ENCODE measurements around the gene MROH2B. TPM values are rescaled to one million over a fixed set of nuclear protein-coding genes. Genes with fewer than 3 reads are reported as not detected.

The MROH2B gene
- total and polyA plus RNA-seq, 2 of the 13 experiments (the other 11 are each of a cell fraction or from before 2014, with no cell fraction given): not detected

DNA sequence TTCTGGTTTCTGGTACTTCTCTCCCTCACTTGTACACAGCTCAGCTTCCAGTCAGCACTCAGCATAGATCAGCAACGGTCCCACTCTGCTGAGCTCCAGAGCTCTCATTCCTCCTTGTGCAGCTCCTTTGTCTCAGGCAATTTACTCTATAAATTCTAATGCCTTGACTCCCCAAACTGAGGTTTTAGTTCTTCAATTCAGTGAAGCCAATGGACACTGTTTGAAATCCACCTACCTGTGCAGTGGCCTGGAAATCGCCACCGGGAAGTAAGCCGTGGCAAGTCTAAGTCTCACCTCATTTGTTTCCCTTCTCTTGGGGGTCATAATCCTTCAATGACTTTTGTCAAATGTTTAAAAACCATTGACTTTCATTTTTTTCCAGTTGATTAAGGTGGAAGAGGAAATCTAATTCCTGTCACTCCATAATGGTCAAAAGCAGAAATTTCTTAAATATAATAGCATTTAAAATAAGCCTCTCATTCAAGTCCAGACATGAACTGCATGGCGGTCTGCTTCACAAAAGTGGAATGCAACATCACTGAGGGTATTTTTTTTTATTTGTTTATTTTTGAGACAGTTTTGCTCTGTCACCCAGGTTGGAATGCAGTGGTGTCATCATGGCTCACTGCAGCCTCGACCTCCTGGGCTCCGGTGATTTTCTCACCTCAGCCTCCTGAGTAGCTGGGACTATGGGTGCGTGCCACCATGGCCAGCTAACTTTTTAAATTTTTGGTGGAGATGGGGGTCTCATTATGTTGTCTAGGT is 82.2 kb downstream of the MROH2B start:
- H3K36me3 ChIP-seq (replicated peaks in 1 of 2; ENCODE audit: control insufficient read depth in 1 of 2, insufficient read depth in 2 of 2, low read length in 2 of 2): no peaks in the 10 kb centered on the region
- no TSS peak for BruUV-seq (replicated peaks)
- FAIRE-seq (no peak), ATAC-seq (no peak), DNase-seq (ENCODE audit: low spot score) (peak; percentile 15)
- H3K27me3 ChIP-seq (ENCODE audit: control insufficient read depth in 1 of 2, insufficient read depth in 2 of 2, low read length in 2 of 2): no peaks in the 10 kb centered on the region
- ChIA-PET CTCF (ENCODE audit: low intra/inter-chr PET ratio, low total read pairs) (no interaction called here), POLR2A (no interaction called here)
- H2AFZ ChIP-seq (ENCODE audit: low read length): no peak overlapping the region
- H3K4me1 ChIP-seq (ENCODE audit: insufficient read depth, low read length): peaks cover 51% of the 10 kb centered on the region
- no peak overlapping the region for H3K9ac ChIP-seq (ENCODE audit: insufficient read depth, low read depth, low read length)
- H3K4me3 ChIP-seq (replicated peaks in 1 of 3; ENCODE audit: insufficient read depth in 1 of 3, low read depth in 2 of 3, low read length in 3 of 3): no peak overlapping the region
- no peaks in the 10 kb centered on the region for H3K79me2 ChIP-seq (ENCODE audit: insufficient read depth, low read length)
- intact Hi-C loops (cut with micrococcal nuclease; ENCODE audit: unreplicated experiment): no loop called here
- 90% methylated on average over 8 of the region's 8 CpGs for WGBS (ENCODE audit: low lambda C conversion rate)
- peak overlapping the region; percentile 4 for H3K27ac ChIP-seq (ENCODE audit: extremely low read length, insufficient read depth, low read length)
- in situ Hi-C loops (cut with HindIII; ENCODE audit: extremely low pct_ligation_motif_present, low pct_unique_long_range_greater_than_20kb): no loop called here
- H3K9me3 ChIP-seq (ENCODE audit: low read length): no peaks in the 10 kb centered on the region; the same call in 1 of the 2 replicates
- no peaks in the 10 kb centered on the region for H4K20me1 ChIP-seq (ENCODE audit: insufficient read depth, low read length)
- no peak overlapping the region for H3K4me2 ChIP-seq (ENCODE audit: low read depth, low read length)
- TF ChIP-seq ZMYM4 (CRISPR knock-in tag; IDR thresholded peaks at IDR 0.05) (no peak), MNT (IDR thresholded peaks at IDR 0.05) (no peak), ZNF207 (IDR thresholded peaks at IDR 0.05; ENCODE audit: borderline replicate concordance) (no peak), ZBTB8A (CRISPR knock-in tag; IDR thresholded peaks at IDR 0.05; ENCODE audit: borderline replicate concordance, low read depth) (no peak), FOSL2 (CRISPR knock-in tag; IDR thresholded peaks at IDR 0.05) (peak; percentile 33; the same call in 1 of the 2 replicates), ZNF878 (CRISPR knock-in tag; IDR thresholded peaks at IDR 0.05) (no peak), ZNF121 (CRISPR knock-in tag; IDR thresholded peaks at IDR 0.05) (no peak), FOXO4 (CRISPR knock-in tag; conservative IDR thresholded peaks at IDR 0.05) (no peak), NFE2L2 (IDR thresholded peaks at IDR 0.05; ENCODE audit: low read length) (0 out of 2 replicates have a peak, but pooled peaks have one; percentile 13), SP4 (CRISPR knock-in tag; IDR thresholded peaks at IDR 0.05) (no peak), MXI1 (IDR thresholded peaks at IDR 0.05; ENCODE audit: borderline replicate concordance, low read depth, low read length) (no peak), ZNF646 (CRISPR knock-in tag; IDR thresholded peaks at IDR 0.05) (no peak)
- TF ChIP-seq, protein P1, sequence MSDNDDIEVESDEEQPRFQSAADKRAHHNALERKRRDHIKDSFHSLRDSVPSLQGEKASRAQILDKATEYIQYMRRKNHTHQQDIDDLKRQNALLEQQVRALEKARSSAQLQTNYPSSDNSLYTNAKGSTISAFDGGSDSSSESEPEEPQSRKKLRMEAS (IDR thresholded peaks at IDR 0.05): no peak

Data from HepG2 (cell line).